Erythroblast (primary cell): ENCODE measurements around the gene USH1G.

ENCODE experiments used
- DNase-seq, 2 experiments: peaks; one replicate each; lab custom pipeline; 2025; lab: John Stamatoyannopoulos, UW
- GATA1 ChIP-seq: IDR thresholded peaks from 2 replicates; pipeline ENCODE4 v1.6.1; 2011; ENCODE audit warnings: low read depth, mild to moderate bottlenecking, control low read depth, low read length, moderate library complexity
- POLR2A ChIP-seq: IDR thresholded peaks from 2 replicates; pipeline ENCODE4 v1.6.1; 2011; ENCODE audit warnings: mild to moderate bottlenecking, low read length

The USH1G gene

GRCh38 chr17:74947041-74947754 is 24.1 kb upstream of the USH1G start:
- TF ChIP-seq GATA1 = no peak
- no peak for TF ChIP-seq POLR2A
- no peak for DNase-seq

DNA sequence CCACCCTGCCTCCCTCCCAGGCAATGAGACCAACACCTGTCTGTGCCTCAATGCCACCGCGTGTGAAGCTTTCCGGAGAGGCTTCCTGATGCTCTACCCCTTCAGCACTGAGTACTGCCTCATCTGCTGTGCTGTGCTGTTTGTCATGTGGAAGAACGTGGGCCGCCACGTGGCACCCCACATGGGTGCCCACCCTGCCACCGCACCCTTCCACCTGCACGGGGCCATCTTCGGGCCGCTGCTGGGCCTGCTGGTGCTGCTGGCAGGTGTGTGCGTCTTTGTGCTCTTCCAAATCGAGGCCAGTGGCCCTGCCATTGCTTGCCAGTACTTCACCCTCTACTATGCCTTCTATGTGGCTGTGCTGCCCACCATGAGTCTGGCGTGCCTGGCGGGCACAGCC is 23.6 kb upstream of the USH1G start:
- DNase-seq = no peak

GRCh38 chr17:74945543-74945942 is 22.5 kb upstream of the USH1G start:
- TF ChIP-seq POLR2A (no peak), GATA1 (no peak)
- no peak for DNase-seq

More for the DNA sequence above, 23.6 kb upstream of the USH1G start:
- TF ChIP-seq POLR2A (no peak), GATA1 (no peak)

DNA sequence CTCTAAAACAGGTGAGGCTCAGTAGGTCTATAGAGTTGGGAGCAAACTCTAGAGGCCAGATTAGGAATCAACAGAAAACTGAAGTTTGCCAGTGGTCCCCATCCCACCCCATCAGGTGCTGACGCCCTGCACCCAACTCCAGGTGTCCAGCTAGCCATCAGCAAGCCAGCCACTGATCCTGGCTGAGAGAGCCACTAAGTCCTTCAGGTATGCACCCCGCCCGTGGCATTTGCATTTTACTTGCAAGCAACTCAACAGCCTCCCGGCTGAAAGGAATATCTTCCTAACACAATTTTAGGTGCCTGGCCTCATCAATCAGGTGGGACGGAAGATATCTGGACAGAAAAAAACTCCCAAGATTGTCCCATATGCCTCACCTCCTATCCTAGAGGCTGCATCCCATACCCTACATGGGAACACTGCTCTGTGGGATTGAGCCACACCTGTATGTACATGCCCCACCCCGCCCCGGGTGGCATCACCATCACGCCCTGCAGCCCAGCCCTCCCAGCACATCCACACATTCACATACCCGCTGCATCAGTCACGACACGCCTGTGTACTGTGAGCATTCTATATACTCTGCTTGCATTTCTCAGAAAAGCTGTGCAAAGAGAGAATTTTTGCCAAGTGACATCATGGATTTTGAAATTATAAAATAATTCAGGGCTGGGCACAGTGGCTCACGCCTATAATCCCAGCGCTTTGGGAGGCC is 20.9 kb upstream of the USH1G start:
- no peak for TF ChIP-seq GATA1
- no peak for TF ChIP-seq POLR2A
- no peak for DNase-seq

GRCh38 chr17:74941128-74941725 is 18.2 kb upstream of the USH1G start:
- DNase-seq = no peak
- TF ChIP-seq POLR2A (no peak), GATA1 (no peak)

DNA sequence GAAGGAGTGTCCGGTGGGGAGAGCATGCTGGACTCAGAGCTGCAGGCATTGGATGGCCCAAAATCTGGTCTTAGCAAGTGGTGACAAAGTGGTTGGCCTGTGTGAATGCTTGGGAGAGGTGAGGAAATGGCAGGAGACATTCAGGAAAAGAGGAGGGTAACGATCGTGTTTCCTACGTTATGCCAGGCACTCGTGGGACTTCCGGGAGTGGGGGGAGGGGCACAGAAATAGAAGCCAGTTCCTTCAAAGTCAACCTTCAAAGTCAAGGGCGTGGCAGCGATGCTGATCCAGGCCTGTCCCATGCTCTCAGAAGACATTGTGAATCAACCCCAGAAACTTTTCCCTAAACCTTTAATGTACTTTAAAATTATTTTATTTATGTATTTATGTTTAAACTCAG is 16.5 kb upstream of the USH1G start:
- TF ChIP-seq POLR2A (no peak), GATA1 (no peak)
- DNase-seq = no peak

GRCh38 chr17:74938194-74938950 is 15.3 kb upstream of the USH1G start:
- no peak for TF ChIP-seq POLR2A
- no peak for TF ChIP-seq GATA1
- no peak for DNase-seq

DNA sequence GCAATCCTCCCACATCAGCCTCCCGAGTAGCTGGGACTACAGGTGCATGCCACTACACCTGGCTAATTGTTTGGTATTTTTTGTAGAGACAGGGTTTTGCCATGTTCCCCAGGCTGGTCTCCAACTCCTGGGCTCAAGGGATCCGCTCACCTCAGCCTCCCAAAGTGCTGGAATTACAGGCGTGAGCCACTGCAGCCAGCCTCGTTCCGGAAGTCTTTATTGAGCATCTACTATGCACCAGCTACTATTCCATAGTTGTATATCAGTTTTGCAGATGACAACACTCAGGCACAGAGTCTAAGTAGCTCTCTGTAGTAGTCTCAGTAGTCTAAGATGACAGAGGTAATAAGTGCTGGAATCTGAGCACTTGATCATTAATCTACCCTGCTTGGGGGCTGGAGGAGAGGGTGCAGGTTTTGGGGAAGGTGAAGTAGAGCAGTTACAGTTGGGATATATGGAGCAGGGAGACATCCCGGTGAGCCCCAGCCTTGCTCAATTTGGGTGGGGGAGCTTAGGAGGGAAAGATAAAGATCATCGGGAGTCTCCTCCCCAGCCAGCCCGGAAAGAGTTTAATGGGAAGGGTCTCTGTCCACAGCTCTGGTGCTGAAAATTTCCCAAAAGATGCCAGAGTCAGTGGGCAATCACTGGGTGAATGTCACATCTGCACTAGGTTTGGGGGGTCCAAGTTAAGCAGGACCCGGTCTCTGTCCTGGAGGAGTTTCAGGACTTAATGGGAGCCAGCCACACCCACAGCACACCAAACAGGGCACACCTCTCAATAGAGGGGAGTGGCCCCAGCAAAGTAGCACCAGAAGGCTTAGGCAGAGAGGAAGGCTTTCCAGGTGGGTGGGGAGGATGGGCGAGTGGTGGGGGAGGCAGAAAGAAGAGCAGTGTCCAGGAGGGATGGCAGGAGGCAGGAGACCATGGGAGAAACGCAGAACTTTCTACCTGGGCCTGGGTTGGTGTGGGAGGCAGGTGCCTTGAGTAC is 14.3 kb upstream of the USH1G start:
- TF ChIP-seq GATA1 (no peak), POLR2A (no peak)
- DNase-seq = no peak

DNA sequence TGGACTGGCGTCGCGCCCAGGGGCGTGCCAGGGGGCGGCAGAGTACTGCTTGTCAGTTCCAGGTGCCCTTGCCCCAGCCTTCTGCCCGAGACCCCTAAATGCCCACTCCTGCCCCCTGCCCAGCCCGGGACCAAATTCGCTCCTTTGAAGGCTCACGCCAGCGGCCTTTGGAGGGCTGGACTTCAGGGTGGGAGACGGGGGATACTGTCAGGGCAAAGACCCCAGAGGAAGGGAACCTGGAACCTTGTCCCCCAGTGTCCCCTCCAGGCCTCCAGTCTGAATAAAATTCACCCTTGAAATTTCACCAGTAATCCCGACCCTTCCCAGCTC is 13.4 kb upstream of the USH1G start:
- TF ChIP-seq GATA1 (no peak), POLR2A (no peak)
- DNase-seq = no peak

GRCh38 chr17:74935585-74936469 is 12.8 kb upstream of the USH1G start, which contains the start of gene OTOP3:
Gene OTOP3, plus strand, starts transcription at chr17:74935898. Its CDS starts 24 bp downstream, at chr17:74935922.
- TF ChIP-seq GATA1 (no peak), POLR2A (no peak)
- DNase-seq = no peak

DNA sequence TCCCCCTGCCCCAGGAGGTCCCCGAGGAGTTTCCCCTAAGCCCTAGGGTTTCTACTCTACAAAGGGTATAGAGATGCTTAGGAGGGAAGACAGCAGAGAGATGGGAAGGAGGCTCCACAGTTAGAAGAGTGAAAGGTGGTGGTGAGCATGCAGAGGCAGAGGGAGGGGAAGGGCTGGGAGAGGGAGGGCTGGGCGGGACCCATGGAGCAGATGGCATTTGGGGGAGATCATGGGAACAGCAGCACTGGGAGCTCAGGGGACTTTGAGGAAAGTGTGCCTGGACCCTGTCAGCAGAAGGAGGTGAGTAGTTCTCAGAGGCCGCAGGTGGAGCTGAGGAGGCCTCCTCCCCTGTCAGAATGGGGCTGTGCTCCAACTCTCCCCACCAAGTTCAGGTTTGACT is 12.0 kb upstream of the USH1G start:
- no peak for DNase-seq
- TF ChIP-seq GATA1 (no peak), POLR2A (no peak)
